Astrocyte (in vitro differentiated cells and primary cell): ENCODE measurements around the gene WDR81. TPM values are rescaled to one million over a fixed set of nuclear protein-coding genes. Genes with fewer than 3 reads are reported as not detected.

Source experiments
- DNase-seq: peaks from one replicate; pipeline ENCODE4 v3.0.0-alpha.2; 2010; ENCODE audit warnings: low read depth
- FAIRE-seq: peaks from 2 replicates; lab custom pipeline; 2011; peaks lifted over from hg19 to GRCh38; lab: Jason Lieb, UNC
- H2AFZ ChIP-seq: 2 replicates; pipeline ENCODE4 v1.6.0; 2012; ENCODE audit warnings: low read depth, low read length, inconsistent platforms
- H3K27ac ChIP-seq: 2 replicates; pipeline ENCODE4 v1.5.1; 2011; ENCODE audit warnings: low read depth, low read length, inconsistent platforms
- H3K27me3 ChIP-seq: 2 replicates; pipeline ENCODE4 v1.6.0; 2011; ENCODE audit warnings: low read length, inconsistent platforms; ENCODE audit not compliant: insufficient read depth
- H3K36me3 ChIP-seq: 2 replicates; pipeline ENCODE4 v1.5.1; 2011; ENCODE audit warnings: low read length, inconsistent platforms; ENCODE audit not compliant: insufficient read depth
- H3K4me1 ChIP-seq: 2 replicates; pipeline ENCODE4 v1.5.1; 2011; ENCODE audit warnings: low read length, inconsistent platforms; ENCODE audit not compliant: insufficient read depth
- H3K4me2 ChIP-seq: 2 replicates; pipeline ENCODE4 v1.6.0; 2012; ENCODE audit warnings: low read length, inconsistent platforms
- H3K4me3 ChIP-seq: 2 replicates; pipeline ENCODE4 v1.5.1; 2011; ENCODE audit warnings: low read depth, mild to moderate bottlenecking, low read length, inconsistent platforms; ENCODE audit not compliant: insufficient read depth
- H3K79me2 ChIP-seq: 2 replicates; pipeline ENCODE4 v1.6.0; 2012; ENCODE audit warnings: mild to moderate bottlenecking, low read length, inconsistent platforms; ENCODE audit not compliant: insufficient read depth
- H3K9ac ChIP-seq: 2 replicates; pipeline ENCODE4 v1.6.0; 2012; ENCODE audit warnings: mild to moderate bottlenecking, low read length, inconsistent platforms
- H3K9me3 ChIP-seq: 2 replicates; pipeline ENCODE4 v1.5.1; 2012; ENCODE audit warnings: low read depth, mild to moderate bottlenecking, low read length, inconsistent platforms; ENCODE audit not compliant: insufficient read depth
- H4K20me1 ChIP-seq: 2 replicates; pipeline ENCODE4 v1.6.0; 2012; ENCODE audit warnings: low read length, inconsistent platforms; ENCODE audit not compliant: insufficient read depth
- H3K27ac Mint-ChIP-seq: one replicate; pipeline ENCODE4 v1.8.0; 2021; ENCODE audit warnings: mild to moderate bottlenecking, mixed read lengths; ENCODE audit not compliant: unreplicated experiment
- H3K27me3 Mint-ChIP-seq: one replicate; pipeline ENCODE4 v1.8.0; 2021; ENCODE audit warnings: low read depth, mixed read lengths; ENCODE audit not compliant: unreplicated experiment
- H3K36me3 Mint-ChIP-seq: one replicate; pipeline ENCODE4 v1.8.0; 2021; ENCODE audit warnings: low read depth, mixed read lengths; ENCODE audit not compliant: unreplicated experiment
- H3K4me1 Mint-ChIP-seq: one replicate; pipeline ENCODE4 v1.8.0; 2021; ENCODE audit warnings: low read depth, mixed read lengths; ENCODE audit not compliant: unreplicated experiment
- H3K4me3 Mint-ChIP-seq: one replicate; pipeline ENCODE4 v1.8.0; 2021; ENCODE audit warnings: mild to moderate bottlenecking, moderate library complexity, mixed read lengths; ENCODE audit not compliant: unreplicated experiment
- H3K9me3 Mint-ChIP-seq: one replicate; pipeline ENCODE4 v1.8.0; 2021; ENCODE audit warnings: mild to moderate bottlenecking, mixed read lengths; ENCODE audit not compliant: unreplicated experiment
- CTCF ChIP-seq: IDR thresholded peaks from 2 replicates; pipeline ENCODE4 v1.5.1; 2011; ENCODE audit warnings: low read depth, mild to moderate bottlenecking, inconsistent platforms, low read length, moderate library complexity; ENCODE audit not compliant: insufficient read depth
- EZH2 ChIP-seq: IDR thresholded peaks from 2 replicates; pipeline ENCODE4 v1.6.1; 2012; ENCODE audit warnings: mild to moderate bottlenecking, low read length, inconsistent platforms; ENCODE audit not compliant: insufficient read depth
- total RNA-seq: library from RNA; stranded (reverse); gene quantifications from 2 replicates; pipeline ENCODE4 v1.2.1, GENCODE V29; 2021

The WDR81 gene
- total RNA-seq, 1 donor from 2014 or later: 12.3 TPM

- H3K4me2 ChIP-seq: no peak overlapping the region
- Mint-ChIP-seq H3K9me3 (no peaks in the 10 kb centered on the region), H3K27ac (no peak overlapping the region)
Measured at GRCh38 chr17:1746975-1747543, 22.6 kb downstream of the WDR81 start.

GRCh38 chr17:1750628-1751027 is 26.1 kb downstream of the WDR81 start:
- Histone ChIP-seq H3K36me3 (no peaks in the 10 kb centered on the region), H3K27me3 (peaks cover 4% of the 10 kb centered on the region), H3K9ac (no peak overlapping the region), H2AFZ (no peak overlapping the region), H4K20me1 (no peaks in the 10 kb centered on the region), H3K4me1 (no peaks in the 10 kb centered on the region), H3K4me2 (no peak overlapping the region), H3K79me2 (no peaks in the 10 kb centered on the region), H3K27ac (no peak overlapping the region), H3K4me3 (no peak overlapping the region), H3K9me3 (peaks cover 7% of the 10 kb centered on the region)
- Mint-ChIP-seq H3K27me3 (peaks cover 7% of the 10 kb centered on the region), H3K36me3 (no peaks in the 10 kb centered on the region), H3K4me1 (no peaks in the 10 kb centered on the region), H3K4me3 (no peak overlapping the region), H3K27ac (no peak overlapping the region), H3K9me3 (no peaks in the 10 kb centered on the region)
- TF ChIP-seq CTCF (no peak), EZH2 (no peak)
- DNase-seq (no peak), FAIRE-seq (no peak)

More at GRCh38 chr17:1746975-1747543, 22.6 kb downstream of the WDR81 start:
- H3K4me1 Mint-ChIP-seq: no peaks in the 10 kb centered on the region
- Histone ChIP-seq H3K36me3 (no peaks in the 10 kb centered on the region), H3K27me3 (no peaks in the 10 kb centered on the region), H3K79me2 (no peaks in the 10 kb centered on the region), H3K4me1 (no peaks in the 10 kb centered on the region), H2AFZ (no peak overlapping the region), H4K20me1 (no peaks in the 10 kb centered on the region), H3K4me3 (no peak overlapping the region), H3K9ac (no peak overlapping the region), H3K27ac (no peak overlapping the region), H3K9me3 (peaks cover 7% of the 10 kb centered on the region)
- FAIRE-seq (no peak), DNase-seq (no peak)
- H3K27me3 Mint-ChIP-seq: peaks cover 5% of the 10 kb centered on the region
- no peak overlapping the region for H3K4me3 Mint-ChIP-seq
- TF ChIP-seq EZH2: no peak
- no peak for TF ChIP-seq CTCF
- H3K36me3 Mint-ChIP-seq: no peaks in the 10 kb centered on the region

- no peaks in the 10 kb centered on the region for H3K36me3 ChIP-seq
- no peaks in the 10 kb centered on the region for H3K4me1 ChIP-seq
- Mint-ChIP-seq H3K4me1 (no peaks in the 10 kb centered on the region), H3K36me3 (no peaks in the 10 kb centered on the region), H3K27me3 (peaks cover 12% of the 10 kb centered on the region), H3K4me3 (no peak overlapping the region), H3K27ac (no peak overlapping the region), H3K9me3 (no peaks in the 10 kb centered on the region)
- H3K4me2 ChIP-seq: no peak overlapping the region
- no peak overlapping the region for H2AFZ ChIP-seq
- no peaks in the 10 kb centered on the region for H3K79me2 ChIP-seq
- no peak overlapping the region for H3K9ac ChIP-seq
- H3K4me3 ChIP-seq: no peak overlapping the region
- peaks cover 4% of the 10 kb centered on the region for H3K27me3 ChIP-seq
- H4K20me1 ChIP-seq: no peaks in the 10 kb centered on the region
- H3K27ac ChIP-seq: no peak overlapping the region
- FAIRE-seq (no peak), DNase-seq (no peak)
- TF ChIP-seq EZH2: no peak
- H3K9me3 ChIP-seq: peaks cover 7% of the 10 kb centered on the region
Measured at GRCh38 chr17:1752425-1753262, 28.1 kb downstream of the WDR81 start.
